PC-3 (cell line): ENCODE data around the gene TMOD4.

ENCODE experiments used
- CTCF ChIP-seq: fragments of 300-600 bp; sonication (generic); conservative IDR thresholded peaks from 2 replicates; pipeline ENCODE4 v1.5.1; 2017; ENCODE audit warnings: antibody characterized with exemption, low read depth, mild to moderate bottlenecking, low read length
- EZH2 ChIP-seq: fragments of 300-600 bp; sonication (generic); IDR thresholded peaks from one replicate; pipeline ENCODE4 v1.6.1; 2017; ENCODE audit warnings: antibody characterized with exemption, mild to moderate bottlenecking, low read length; ENCODE audit not compliant: unreplicated experiment
- EZH2phosphoT487 ChIP-seq: fragments of 300-600 bp; sonication (generic); IDR thresholded peaks from 2 replicates; pipeline ENCODE4 v1.6.1; 2018; ENCODE audit warnings: mild to moderate bottlenecking, antibody characterized with exemption, low read length, borderline replicate concordance

GRCh38 chr1:151146412-151147131 is 29.2 kb downstream of the TMOD4 start, which contains the start of gene SEMA6C:
- TF ChIP-seq CTCF (no peak), EZH2 (no peak), EZH2phosphoT487 (no peak)
